ENCODE data around the gene EVC2. TPM values are rescaled to one million over a fixed set of nuclear protein-coding genes. Genes with fewer than 3 reads are reported as not detected.
A peak's percentile ranks its signal among the peaks of the same experiment; 100 is the strongest.

The EVC2 gene
- total and polyA plus RNA-seq, 2 of the 13 experiments (the other 11 are each of a cell fraction or from before 2014, with no cell fraction given): not detected

DNA sequence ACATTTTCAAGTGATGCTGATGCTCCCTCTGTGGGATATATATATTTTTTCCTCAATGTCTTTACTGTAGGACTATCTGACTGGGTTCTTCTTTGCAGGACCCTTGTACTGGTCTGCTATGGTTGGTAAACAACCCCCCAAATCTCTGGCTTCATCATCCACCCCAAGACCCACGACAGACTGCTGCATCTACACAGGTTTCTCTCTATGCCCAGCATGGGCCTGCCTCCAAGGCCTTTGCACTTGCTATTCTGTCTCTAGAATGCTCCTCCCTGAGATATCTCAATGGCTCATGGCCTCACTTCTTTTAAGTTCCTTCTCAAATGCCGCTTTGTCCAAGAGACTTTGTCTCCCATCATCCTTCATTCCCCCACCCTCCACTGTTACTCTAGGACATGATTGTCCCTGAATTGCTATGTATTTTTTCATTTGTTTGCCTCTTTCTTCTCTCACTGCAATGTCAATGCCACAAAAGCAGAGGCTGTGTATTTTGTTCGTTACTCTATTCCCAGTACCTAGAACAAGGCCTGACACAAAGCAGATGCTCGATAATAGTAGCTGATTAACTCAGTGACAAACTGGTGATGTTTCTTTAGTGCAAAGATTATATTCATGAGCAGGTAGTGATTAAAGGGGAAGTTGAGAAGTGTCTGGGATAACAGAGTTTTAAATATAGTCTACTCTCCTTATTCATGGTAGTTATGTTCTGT, 9.2 kb upstream of the EVC2 start:
- H3K79me2 ChIP-seq (ENCODE audit: insufficient read depth, low read length): peaks cover 4% of the 10 kb centered on the region
- in situ Hi-C loops (cut with HindIII; ENCODE audit: extremely low pct_ligation_motif_present, low pct_unique_long_range_greater_than_20kb): no loop called here
- no peak for TF ChIP-seq PHF20 (CRISPR knock-in tag; IDR thresholded peaks at IDR 0.05)
- no peak for TF ChIP-seq ZNF619 (CRISPR knock-in tag; IDR thresholded peaks at IDR 0.05)
- TF ChIP-seq ZNF550 (CRISPR knock-in tag; IDR thresholded peaks at IDR 0.05; ENCODE audit: borderline replicate concordance): no peak
- no peak for TF ChIP-seq REPIN1 (CRISPR knock-in tag; IDR thresholded peaks at IDR 0.05; ENCODE audit: borderline replicate concordance, low read depth)
- no peak for TF ChIP-seq FOXP1 (IDR thresholded peaks at IDR 0.05)
- peak; percentile 31; the same call in 1 of the 2 replicates for TF ChIP-seq FOXP1 (CRISPR knock-in tag; IDR thresholded peaks at IDR 0.05)
- no peak for TF ChIP-seq ZKSCAN5 (CRISPR knock-in tag; IDR thresholded peaks at IDR 0.05)
- no peak for TF ChIP-seq ZMYM4 (CRISPR knock-in tag; IDR thresholded peaks at IDR 0.05)
- TF ChIP-seq NKX3-1 (CRISPR knock-in tag; IDR thresholded peaks at IDR 0.05): no peak
- no peak for TF ChIP-seq RERE (CRISPR knock-in tag; IDR thresholded peaks at IDR 0.05; ENCODE audit: low read depth)
- no peak for TF ChIP-seq CREB1 (IDR thresholded peaks at IDR 0.05)
- TF ChIP-seq CREB1 (CRISPR knock-in tag; IDR thresholded peaks at IDR 0.05): 0 out of 2 replicates have a peak, but pooled peaks have one; percentile 29
- TF ChIP-seq HOXA5 (CRISPR knock-in tag; IDR thresholded peaks at IDR 0.05): no peak
- no peak for TF ChIP-seq FOXJ3 (CRISPR knock-in tag; IDR thresholded peaks at IDR 0.05; ENCODE audit: borderline replicate concordance)
- TF ChIP-seq ZNF782 (CRISPR knock-in tag; IDR thresholded peaks at IDR 0.05; ENCODE audit: borderline replicate concordance): no peak
- TF ChIP-seq SNAPC2 (CRISPR knock-in tag; IDR thresholded peaks at IDR 0.05): no peak
- TF ChIP-seq FOXC1 (CRISPR knock-in tag; IDR thresholded peaks at IDR 0.05; ENCODE audit: borderline replicate concordance): no peak
- TF ChIP-seq MTA3 (CRISPR knock-in tag; IDR thresholded peaks at IDR 0.05): no peak
- TF ChIP-seq SOX6 (IDR thresholded peaks at IDR 0.05): no peak
- TF ChIP-seq SOX6 (CRISPR knock-in tag; IDR thresholded peaks at IDR 0.05): peak; percentile 75
- no peak for TF ChIP-seq SMYD3 (CRISPR knock-in tag; IDR thresholded peaks at IDR 0.05)

More for the DNA sequence above, 9.2 kb upstream of the EVC2 start:
- FAIRE-seq: no peak
- 18% methylated on average over 4 of the region's 4 CpGs for WGBS (ENCODE audit: low lambda C conversion rate)
- peak; percentile 79 for ATAC-seq
- BruUV-seq (replicated peaks): no TSS peak
- DNase-seq (ENCODE audit: low spot score): peak; percentile 53
- ChIA-PET POLR2A (no interaction called here), CTCF (ENCODE audit: low intra/inter-chr PET ratio, low total read pairs) (no interaction called here)
- Histone ChIP-seq H3K4me2 (ENCODE audit: low read depth, low read length) (peak overlapping the region; percentile 59), H4K20me1 (ENCODE audit: insufficient read depth, low read length) (no peaks in the 10 kb centered on the region), H3K27me3 (ENCODE audit: control insufficient read depth in 1 of 2, insufficient read depth in 2 of 2, low read length in 2 of 2) (no peaks in the 10 kb centered on the region; a peak in 1 of 5 replicates), H3K36me3 (replicated peaks in 1 of 2; ENCODE audit: control insufficient read depth in 1 of 2, insufficient read depth in 2 of 2, low read length in 2 of 2) (peaks cover 1 to 14% of the 10 kb centered on the region in 2 experiments; a peak in 3 of 5 replicates), H3K27ac (ENCODE audit: extremely low read length, insufficient read depth, low read length) (peak overlapping the region; percentile 64), H3K9me3 (ENCODE audit: low read length) (peaks cover 7% of the 10 kb centered on the region), H3K9ac (ENCODE audit: insufficient read depth, low read depth, low read length) (peak overlapping the region; percentile 35), H2AFZ (ENCODE audit: low read length) (peak overlapping the region; percentile 58), H3K4me1 (ENCODE audit: insufficient read depth, low read length) (peaks cover 75% of the 10 kb centered on the region), H3K4me3 (replicated peaks in 1 of 3; ENCODE audit: insufficient read depth in 1 of 3, low read depth in 2 of 3, low read length in 3 of 3) (peak overlapping the region in 1 of 3 experiments; percentile 20; a peak in 1 of 6 replicates)
- intact Hi-C loops (cut with micrococcal nuclease; ENCODE audit: unreplicated experiment): no loop called here
